ENCODE data around the gene MED1.

DNA sequence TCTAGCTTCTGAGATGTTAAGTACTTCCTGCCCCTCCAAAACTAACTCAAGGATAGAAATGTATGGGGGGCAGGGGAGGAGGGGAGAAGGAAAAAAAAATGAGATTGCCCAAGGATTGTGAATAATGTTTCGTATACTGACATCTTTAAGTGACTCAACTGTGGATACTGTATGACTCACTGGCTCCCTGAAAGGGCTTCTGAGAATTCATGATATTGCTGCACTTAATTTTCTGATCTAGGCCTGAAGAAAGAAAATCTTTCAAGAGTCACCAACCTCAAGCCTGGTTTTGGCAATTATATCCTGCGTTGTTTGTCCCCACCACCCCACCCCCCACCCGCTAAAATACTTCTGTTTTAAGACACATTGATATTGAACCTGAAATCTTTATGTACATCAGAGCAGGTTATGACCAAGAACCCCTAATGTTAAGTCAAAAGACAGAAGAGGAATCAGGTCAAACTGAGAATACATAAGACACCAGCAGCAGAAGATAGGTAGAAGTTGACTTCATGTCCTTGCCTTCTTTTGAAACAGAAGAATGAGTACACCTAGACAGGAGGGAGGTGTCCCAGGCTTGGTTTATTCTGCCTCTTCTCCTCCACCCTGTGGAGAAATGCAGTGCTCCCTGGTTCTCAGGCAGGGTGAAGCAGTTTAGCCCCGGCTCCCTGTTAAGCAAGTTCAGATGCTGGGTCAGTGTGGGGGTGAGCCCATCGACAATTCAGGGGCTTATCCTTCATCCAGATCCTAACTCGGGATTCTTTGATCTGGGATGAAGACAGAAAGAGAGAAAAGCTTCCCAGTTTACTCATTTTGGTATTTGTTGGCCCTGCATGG is 46.3 kb downstream of the MED1 start:
- TF ChIP-seq POLR2A (IDR thresholded peaks at IDR 0.05): no peak
- TF ChIP-seq, protein P1, sequence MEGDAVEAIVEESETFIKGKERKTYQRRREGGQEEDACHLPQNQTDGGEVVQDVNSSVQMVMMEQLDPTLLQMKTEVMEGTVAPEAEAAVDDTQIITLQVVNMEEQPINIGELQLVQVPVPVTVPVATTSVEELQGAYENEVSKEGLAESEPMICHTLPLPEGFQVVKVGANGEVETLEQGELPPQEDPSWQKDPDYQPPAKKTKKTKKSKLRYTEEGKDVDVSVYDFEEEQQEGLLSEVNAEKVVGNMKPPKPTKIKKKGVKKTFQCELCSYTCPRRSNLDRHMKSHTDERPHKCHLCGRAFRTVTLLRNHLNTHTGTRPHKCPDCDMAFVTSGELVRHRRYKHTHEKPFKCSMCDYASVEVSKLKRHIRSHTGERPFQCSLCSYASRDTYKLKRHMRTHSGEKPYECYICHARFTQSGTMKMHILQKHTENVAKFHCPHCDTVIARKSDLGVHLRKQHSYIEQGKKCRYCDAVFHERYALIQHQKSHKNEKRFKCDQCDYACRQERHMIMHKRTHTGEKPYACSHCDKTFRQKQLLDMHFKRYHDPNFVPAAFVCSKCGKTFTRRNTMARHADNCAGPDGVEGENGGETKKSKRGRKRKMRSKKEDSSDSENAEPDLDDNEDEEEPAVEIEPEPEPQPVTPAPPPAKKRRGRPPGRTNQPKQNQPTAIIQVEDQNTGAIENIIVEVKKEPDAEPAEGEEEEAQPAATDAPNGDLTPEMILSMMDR (IDR thresholded peaks at IDR 0.05): no peak
